Lung (tissue), 12 donors: Measurements from ENCODE around the gene SHOX. TPM values are rescaled to one million over a fixed set of nuclear protein-coding genes. Genes with fewer than 3 reads are reported as not detected.

Experiments
- ATAC-seq: fragments of 200-7000 bp; cut with Tn5 transposase; one replicate; pipeline ENCODE4 v1.9.1; 2020; ENCODE audit warnings: moderate number of reproducible peaks; ENCODE audit not compliant: insufficient read depth, low FRiP score
- DNase-seq, 3 donors: peaks; one replicate each; pipeline ENCODE4 v3.0.0-alpha.2; 2013 to 2017
- H3K27ac ChIP-seq, 2 donors: one replicate each; pipeline ENCODE4 v1.5.1; 2013; ENCODE audit warnings: mild to moderate bottlenecking in 2 of 2, moderate library complexity in 2 of 2, control low read depth in 1 of 2, inconsistent platforms in 1 of 2, low read depth in 1 of 2, low read length in 1 of 2
- H3K27me3 ChIP-seq, 3 donors: one replicate each; pipeline ENCODE4 v1.5.1; 2013; ENCODE audit warnings: low read length in 2 of 3; ENCODE audit not compliant: control insufficient read depth in 3 of 3, insufficient read depth in 3 of 3
- H3K36me3 ChIP-seq, 4 donors: one replicate each; pipeline ENCODE4 v1.5.1; 2013; ENCODE audit warnings: low read length in 4 of 4, mild to moderate bottlenecking in 1 of 4, moderate library complexity in 1 of 4; ENCODE audit not compliant: control insufficient read depth in 4 of 4, insufficient read depth in 4 of 4
- H3K4me1 ChIP-seq, 5 donors: one replicate each; pipeline ENCODE4 v1.5.1; 2013; ENCODE audit warnings: low read length in 5 of 5, mild to moderate bottlenecking in 2 of 5, moderate library complexity in 1 of 5; ENCODE audit not compliant: control insufficient read depth in 5 of 5, insufficient read depth in 5 of 5
- H3K4me3 ChIP-seq: one replicate; pipeline ENCODE4 v1.5.1; 2013; ENCODE audit warnings: mild to moderate bottlenecking, control low read depth, moderate library complexity
- H3K9ac ChIP-seq, 2 donors: one replicate each; pipeline ENCODE4 v1.5.1; 2013; ENCODE audit warnings: low read length in 2 of 2, control low read depth in 1 of 2; ENCODE audit not compliant: insufficient read depth in 1 of 2
- H3K9me3 ChIP-seq, 4 donors: one replicate each; pipeline ENCODE4 v1.5.1; 2013; ENCODE audit warnings: low read length in 3 of 4, mild to moderate bottlenecking in 1 of 4, moderate library complexity in 1 of 4; ENCODE audit not compliant: control insufficient read depth in 4 of 4, insufficient read depth in 3 of 4
- CTCF ChIP-seq: IDR thresholded peaks from 2 replicates; pipeline ENCODE4 v1.5.1; 2012; ENCODE audit warnings: mild to moderate bottlenecking; ENCODE audit errors: control extremely low read depth, extremely low read depth
- WGBS, 2 donors: extraction: QIAGEN DNeasy Blood & Tissue Kit; methylation state at CpG; one replicate each; pipeline ENCODE4 v1.1.7; 2013; 5-methylcytosine and 5-hydroxymethylcytosine counted together
- polyA plus RNA-seq, 2 donors: library from polyadenylated mRNA; stranded (reverse); fragments of 200-250 nt; gene quantifications; one replicate each; pipeline ENCODE4 v1.2.1, GENCODE V29; 2013
- total RNA-seq, 2 donors: library from RNA; depleted of rRNA in 1 of 2; stranded (reverse); fragments of >200 nt in 1 of 2; gene quantifications; one replicate each; pipeline ENCODE4 v1.2.1, GENCODE V29; 2014 to 2021
- donor health status: control.
- donor health status: control.
- donor health status: Bipolar disorder and iron deficiency.
- donor health status: healthy.
- donor health status: DM: yes; HTN: yes; CAD: no.

SHOX gene
- total and polyA plus RNA-seq, 4 donors = not detected

- no peak for TF ChIP-seq CTCF
- H3K4me3 ChIP-seq = no peak overlapping the region
- peaks cover 0 to 7% (median 0%) of the 10 kb centered on the region in 4 donors for H3K9me3 ChIP-seq
- H3K36me3 ChIP-seq = no peaks in the 10 kb centered on the region
- no peak overlapping the region for H3K27ac ChIP-seq
- 3 to 4% methylated on average over 29 of the region's 29 CpGs for WGBS, 2 donors
- DNase-seq (no peak), ATAC-seq (no peak)
- H3K4me1 ChIP-seq = peaks cover 0 to 4% (median 0%) of the 10 kb centered on the region in 5 donors
- peaks cover 50 to 72% (median 58%) of the 10 kb centered on the region in 3 donors for H3K27me3 ChIP-seq
- H3K9ac ChIP-seq = no peak overlapping the region
Observed at GRCh38 chrX:637660-638481, 7.3 kb downstream of the SHOX start.

GRCh38 chrX:638482-639131 lies 8.0 kb downstream of the SHOX start:
- peaks cover 0 to 6% (median 0%) of the 10 kb centered on the region in 4 donors for H3K9me3 ChIP-seq
- WGBS, 2 donors = 4 to 8% methylated on average over 18 of the region's 18 CpGs
- H3K27ac ChIP-seq = no peak overlapping the region
- TF ChIP-seq CTCF = no peak
- H3K36me3 ChIP-seq = no peaks in the 10 kb centered on the region
- H3K4me1 ChIP-seq = peaks cover 0 to 4% (median 0%) of the 10 kb centered on the region in 5 donors
- H3K27me3 ChIP-seq = peaks cover 52 to 65% (median 53%) of the 10 kb centered on the region in 3 donors
- H3K4me3 ChIP-seq = no peak overlapping the region
- H3K9ac ChIP-seq = no peak overlapping the region
- ATAC-seq = no peak
- DNase-seq = no peak

- peaks cover 0 to 6% (median 0%) of the 10 kb centered on the region in 4 donors for H3K9me3 ChIP-seq
- TF ChIP-seq CTCF = no peak
- no peak overlapping the region for H3K4me3 ChIP-seq
- peaks cover 0 to 4% (median 0%) of the 10 kb centered on the region in 5 donors for H3K4me1 ChIP-seq
- peaks cover 50 to 59% (median 52%) of the 10 kb centered on the region in 3 donors for H3K27me3 ChIP-seq
- no peak overlapping the region for H3K27ac ChIP-seq
- no peak overlapping the region for H3K9ac ChIP-seq
- WGBS, 2 donors = 4 to 5% methylated on average over 9 of the region's 9 CpGs
- H3K36me3 ChIP-seq = no peaks in the 10 kb centered on the region
- no peak for ATAC-seq
- DNase-seq = no peak
Observed at GRCh38 chrX:639151-639550, 8.6 kb downstream of the SHOX start.
